GM21529 (cell line): ENCODE data around the gene TRIM27.
A peak's percentile ranks its signal among the peaks of the same experiment; 100 is the strongest.
"Not testable (repeated sequence)": the region's sequence is repeated elsewhere in the genome, so short reads cannot be mapped to it uniquely, and the experiment has no call there.

Experiments used
- ATAC-seq: cut with Tn5 transposase; IDR thresholded peaks from one replicate; pipeline ENCODE4 v1.9.1; 2021; ENCODE audit not compliant: unreplicated experiment

Gene TRIM27

GRCh38 chr6:28865401-28866204 is 58.2 kb downstream of the TRIM27 start:
- ATAC-seq = no peak

- peak; percentile 19 for ATAC-seq
These were observed 59.4 kb downstream of the TRIM27 start for GRCh38 chr6:28864326-28864923.

GRCh38 chr6:28863604-28864325 is 60.0 kb downstream of the TRIM27 start:
- ATAC-seq = peak; percentile 41

GRCh38 chr6:28862077-28862476 is 61.7 kb downstream of the TRIM27 start:
- ATAC-seq = no peak

GRCh38 chr6:28861339-28861738 is 62.4 kb downstream of the TRIM27 start:
- no peak for ATAC-seq

- no peak for ATAC-seq
These were observed 63.2 kb downstream of the TRIM27 start for GRCh38 chr6:28860581-28860980.

GRCh38 chr6:28858963-28859362 is 64.8 kb downstream of the TRIM27 start:
- ATAC-seq = no peak

- ATAC-seq = no peak
These were observed 67.2 kb downstream of the TRIM27 start for GRCh38 chr6:28856620-28857005.

GRCh38 chr6:28854405-28854804 is 69.4 kb downstream of the TRIM27 start:
- ATAC-seq = not testable (repeated sequence)
